Measurements from ENCODE around the gene C10orf90.
"Not testable (repeated sequence)": the region's sequence is repeated elsewhere in the genome, so short reads cannot be mapped to it uniquely, and the experiment has no call there.

The C10orf90 gene

DNA sequence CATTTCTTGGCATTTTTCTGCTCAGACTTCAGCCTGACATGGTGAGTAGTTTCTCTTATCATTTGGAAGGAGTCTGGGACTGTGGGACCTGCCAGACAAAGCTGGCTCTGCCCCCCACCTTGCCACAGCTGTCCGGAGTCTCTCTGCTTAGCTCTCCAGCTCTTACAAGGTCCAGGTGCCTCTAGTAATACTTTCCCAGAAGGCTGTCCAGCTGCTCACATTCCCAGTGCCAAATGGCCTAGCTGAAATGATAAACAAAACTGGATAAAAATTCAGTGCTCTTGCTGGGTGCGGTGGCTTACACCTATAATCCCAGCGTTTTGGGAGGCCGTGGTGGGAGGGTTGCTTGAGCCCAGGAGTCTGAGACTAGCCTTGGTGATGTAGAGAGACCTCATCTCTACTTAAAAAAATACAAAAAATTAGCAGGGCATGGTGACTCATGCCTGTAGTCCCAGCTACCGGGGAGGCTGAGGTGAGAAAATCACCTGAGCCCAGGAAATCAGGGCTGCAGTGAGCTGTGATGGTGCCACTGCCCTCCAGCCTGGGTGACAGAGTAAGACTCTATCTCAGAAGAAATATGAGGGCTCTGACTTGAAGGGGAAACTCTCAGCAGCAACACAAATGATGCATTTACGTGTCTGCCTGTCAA is 86.8 kb downstream of the C10orf90 start:
- no peak for DNase-seq

GRCh38 chr10:126581648-126582046 is 88.8 kb downstream of the C10orf90 start:
- DNase-seq: no peak

GRCh38 chr10:126580873-126581647 is 89.4 kb downstream of the C10orf90 start:
- no peak for DNase-seq

- DNase-seq: no peak
Measured at GRCh38 chr10:126576336-126576735, 94.2 kb downstream of the C10orf90 start.

- DNase-seq: no peak
Measured at GRCh38 chr10:126570621-126571602, 99.6 kb downstream of the C10orf90 start.

GRCh38 chr10:126570245-126570570 is 100.3 kb downstream of the C10orf90 start:
- DNase-seq: no peak

- DNase-seq: no peak
Measured at GRCh38 chr10:126569513-126570244, 100.8 kb downstream of the C10orf90 start.

- no peak for DNase-seq
Measured at GRCh38 chr10:126568809-126569385, 101.6 kb downstream of the C10orf90 start.

- no peak for DNase-seq
Measured at GRCh38 chr10:126565871-126566270, 104.6 kb downstream of the C10orf90 start.

GRCh38 chr10:126565441-126565840 is 105.1 kb downstream of the C10orf90 start:
- no peak for DNase-seq

GRCh38 chr10:126564326-126564888 is 106.1 kb downstream of the C10orf90 start:
- DNase-seq: no peak

GRCh38 chr10:126563361-126563760 is 107.1 kb downstream of the C10orf90 start:
- no peak for DNase-seq

GRCh38 chr10:126561921-126562680 is 108.4 kb downstream of the C10orf90 start:
- no peak for DNase-seq

DNA sequence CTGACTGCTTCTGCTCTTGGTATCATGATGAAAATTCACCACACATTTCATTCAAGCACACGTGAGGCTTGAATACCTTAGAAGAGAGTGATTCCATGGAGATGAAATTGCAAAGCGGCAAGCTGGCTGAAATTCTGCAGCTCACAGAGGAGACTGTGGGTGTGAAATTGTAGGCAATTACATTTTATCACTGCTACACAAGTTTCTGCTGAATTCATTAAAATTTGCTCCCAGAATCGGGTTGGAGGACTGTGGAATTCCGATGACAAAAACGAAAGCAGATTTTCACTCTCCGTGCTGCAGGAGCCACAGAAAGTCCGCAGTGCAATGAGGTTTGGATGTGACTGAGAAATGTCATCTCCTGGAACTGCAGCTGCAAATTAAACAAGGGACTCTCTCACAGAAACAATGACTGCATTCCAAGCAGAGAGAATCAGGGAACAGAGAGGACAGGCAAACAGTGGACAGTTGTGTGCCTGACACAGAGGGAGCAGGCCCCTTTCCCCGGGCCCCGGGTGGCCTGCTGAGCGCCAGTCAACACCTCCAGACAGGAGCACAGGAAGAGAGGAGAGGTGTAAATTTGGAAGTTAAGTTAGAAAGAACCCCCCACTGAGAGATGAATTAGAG is 109.1 kb downstream of the C10orf90 start:
- no peak for DNase-seq

- no peak for DNase-seq
Measured at GRCh38 chr10:126558881-126559280, 111.6 kb downstream of the C10orf90 start.

- no peak for DNase-seq
Measured at GRCh38 chr10:126551202-126551601, 119.3 kb downstream of the C10orf90 start.

DNA sequence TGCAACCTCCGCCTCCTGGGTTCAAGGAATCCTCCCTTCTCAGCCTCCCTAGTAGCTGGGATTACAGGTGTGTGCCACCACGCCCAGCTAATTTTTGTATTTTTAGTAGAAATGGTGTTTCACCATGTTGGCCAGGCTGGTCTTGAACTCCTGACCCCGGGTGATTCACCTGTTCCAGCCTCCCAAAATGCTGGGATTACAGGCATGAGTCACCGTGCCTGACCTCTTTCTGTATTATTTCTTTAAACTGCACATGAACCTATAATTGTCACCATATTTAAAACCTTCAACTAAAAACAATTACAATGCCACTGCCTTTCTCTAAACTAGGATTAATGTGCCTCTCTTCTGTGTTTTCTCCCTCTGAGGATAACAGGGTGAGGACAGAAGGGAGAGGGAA is 119.9 kb downstream of the C10orf90 start:
- not testable (repeated sequence) for DNase-seq

GRCh38 chr10:126549344-126549743 is 121.1 kb downstream of the C10orf90 start:
- no peak for DNase-seq

DNA sequence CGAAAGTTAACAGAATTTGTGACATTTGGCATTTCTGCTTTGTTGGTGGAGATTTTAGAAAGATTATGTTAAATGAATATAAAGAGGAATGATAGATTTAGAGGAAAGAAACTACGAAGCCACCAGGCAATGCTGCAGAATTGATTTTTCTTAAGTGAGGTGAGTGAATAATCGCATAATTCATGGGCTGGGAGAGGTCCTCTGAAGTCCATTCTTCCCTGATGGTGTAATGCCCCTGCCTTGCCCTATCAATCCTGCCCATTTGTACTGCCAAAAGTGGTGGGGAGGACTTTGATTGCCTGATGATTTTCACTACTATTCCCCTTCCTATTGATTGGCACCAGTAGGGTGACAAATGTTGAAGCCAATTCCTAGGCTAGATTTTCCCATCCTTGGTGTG is 125.9 kb downstream of the C10orf90 start:
- DNase-seq: no peak

GRCh38 chr10:126538439-126539135 is 131.9 kb downstream of the C10orf90 start:
- no peak for DNase-seq

All from activated naive CD4-positive, alpha-beta T cell (primary cell).